Muscle layer of colon (tissue), 2 donors: ENCODE results near the gene SEC14L6.
"Not testable (repeated sequence)": the region's sequence is repeated elsewhere in the genome, so short reads cannot be mapped to it uniquely, and the experiment has no call there.

Source experiments
- H3K27ac ChIP-seq: one replicate; pipeline ENCODE4 v1.7.0; 2013; ENCODE audit warnings: low read depth, mild to moderate bottlenecking, low read length, moderate library complexity
- H3K27me3 ChIP-seq, 2 donors: one replicate each; pipeline ENCODE4 v1.7.0; 2013; ENCODE audit warnings: low read length in 2 of 2, mild to moderate bottlenecking in 2 of 2; ENCODE audit not compliant: insufficient read depth in 2 of 2, control insufficient read depth in 1 of 2
- H3K36me3 ChIP-seq: one replicate; pipeline ENCODE4 v1.7.0; 2013; ENCODE audit warnings: mild to moderate bottlenecking, low read length; ENCODE audit not compliant: insufficient read depth
- H3K4me1 ChIP-seq: one replicate; pipeline ENCODE4 v1.7.0; 2013; ENCODE audit warnings: mild to moderate bottlenecking, low read length; ENCODE audit not compliant: insufficient read depth
- H3K4me3 ChIP-seq, 2 donors: one replicate each; pipeline ENCODE4 v1.7.0; 2013; ENCODE audit warnings: low read length in 2 of 2, low read depth in 1 of 2, mild to moderate bottlenecking in 1 of 2, moderate library complexity in 1 of 2
- H3K9ac ChIP-seq: one replicate; pipeline ENCODE4 v1.7.0; 2013; ENCODE audit warnings: low read length
- H3K9me3 ChIP-seq: one replicate; pipeline ENCODE4 v1.7.0; 2013; ENCODE audit warnings: mild to moderate bottlenecking, low read length
- donor health status: abdominal sarcoma.
- donor health status: Adenocarcinoma of cecum.

Gene SEC14L6

DNA sequence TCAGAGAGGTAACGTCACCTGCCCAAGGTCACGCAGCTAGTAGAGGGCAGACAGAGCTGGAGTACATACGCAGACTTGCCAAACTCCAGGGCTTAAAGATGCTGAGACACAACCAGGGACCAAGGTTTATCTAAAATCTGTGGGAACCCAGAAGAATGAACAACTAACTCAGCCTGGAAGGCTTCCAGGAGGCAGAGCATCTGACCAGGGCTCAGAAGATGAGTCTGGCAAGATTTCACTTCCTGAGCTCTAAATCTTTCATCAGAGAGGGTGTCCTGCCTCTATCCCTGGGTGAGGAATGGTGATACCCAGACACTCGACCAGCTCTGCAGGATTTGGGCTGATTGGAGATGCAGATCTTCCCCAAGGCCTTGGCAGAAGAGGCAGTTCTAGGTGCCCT, 18.8 kb upstream of the SEC14L6 start:
- no peak overlapping the region for H3K4me3 ChIP-seq
- H3K4me1 ChIP-seq, result no peaks in the 10 kb centered on the region
- no peak overlapping the region for H3K9ac ChIP-seq
- no peak overlapping the region for H3K27ac ChIP-seq
- no peaks in the 10 kb centered on the region for H3K9me3 ChIP-seq
- H3K27me3 ChIP-seq, result peaks cover 0 to 8% of the 10 kb centered on the region in 2 donors
- H3K36me3 ChIP-seq, result no peaks in the 10 kb centered on the region

DNA sequence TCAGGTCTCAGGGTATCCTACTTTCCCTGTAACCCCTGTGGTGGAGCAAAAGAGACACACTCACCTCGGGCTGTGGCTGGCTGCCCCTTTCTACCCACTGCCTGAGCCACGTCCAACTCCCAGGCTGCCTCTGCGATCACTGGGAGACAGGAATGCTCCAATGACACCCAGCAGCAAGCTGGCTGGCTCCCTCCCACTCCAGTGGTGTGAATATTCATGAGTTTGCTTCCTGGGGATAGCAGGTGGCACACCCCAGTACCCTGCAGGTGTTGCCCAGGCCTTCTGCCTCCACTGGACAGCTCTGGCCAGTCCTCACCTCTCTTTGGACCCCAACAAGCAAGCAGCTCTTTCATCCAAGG, 18.2 kb upstream of the SEC14L6 start:
- Histone ChIP-seq H3K9me3 (no peaks in the 10 kb centered on the region), H3K4me1 (no peaks in the 10 kb centered on the region), H3K27ac (no peak overlapping the region), H3K4me3 (no peak overlapping the region), H3K9ac (no peak overlapping the region), H3K36me3 (no peaks in the 10 kb centered on the region), H3K27me3 (peaks cover 0 to 8% of the 10 kb centered on the region in 2 donors)

DNA sequence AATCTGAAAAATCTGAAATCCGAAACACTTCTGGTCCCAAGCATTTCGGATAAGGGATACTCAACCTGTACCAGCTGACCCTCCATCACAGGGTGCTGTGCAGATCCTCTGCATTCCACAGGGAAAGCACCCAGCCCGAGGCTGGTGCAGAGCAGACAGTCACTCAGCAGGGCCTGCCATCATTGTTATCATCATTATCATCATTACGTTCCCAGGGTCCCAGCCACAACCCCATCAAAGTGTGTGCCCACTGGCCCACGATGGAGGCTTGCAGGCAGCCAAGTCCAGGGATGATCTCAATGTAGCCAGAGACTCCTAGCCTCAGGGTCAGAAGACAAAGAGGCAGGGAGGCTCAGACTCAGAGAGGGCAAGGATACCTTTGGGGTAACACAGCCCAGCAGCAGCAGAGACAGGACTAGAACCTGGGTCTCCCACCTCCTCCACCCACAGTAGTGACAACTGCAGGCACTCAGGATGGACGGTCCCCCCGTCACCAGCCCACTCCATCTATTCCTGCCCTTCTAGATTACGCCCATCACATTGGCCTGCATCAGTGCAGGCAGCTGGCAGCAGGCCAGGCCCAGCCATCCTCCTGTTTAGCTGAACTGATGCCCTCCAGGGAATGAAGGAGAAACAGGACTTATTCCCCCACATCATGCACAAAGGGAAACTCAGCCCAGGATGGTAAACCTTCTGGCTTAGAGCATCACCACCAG, 17.7 kb upstream of the SEC14L6 start:
- no peaks in the 10 kb centered on the region for H3K36me3 ChIP-seq
- H3K4me3 ChIP-seq, result no peak overlapping the region
- H3K9ac ChIP-seq, result no peak overlapping the region
- H3K27ac ChIP-seq, result no peak overlapping the region
- peaks cover 0 to 8% of the 10 kb centered on the region in 2 donors for H3K27me3 ChIP-seq
- no peaks in the 10 kb centered on the region for H3K9me3 ChIP-seq
- no peaks in the 10 kb centered on the region for H3K4me1 ChIP-seq

DNA sequence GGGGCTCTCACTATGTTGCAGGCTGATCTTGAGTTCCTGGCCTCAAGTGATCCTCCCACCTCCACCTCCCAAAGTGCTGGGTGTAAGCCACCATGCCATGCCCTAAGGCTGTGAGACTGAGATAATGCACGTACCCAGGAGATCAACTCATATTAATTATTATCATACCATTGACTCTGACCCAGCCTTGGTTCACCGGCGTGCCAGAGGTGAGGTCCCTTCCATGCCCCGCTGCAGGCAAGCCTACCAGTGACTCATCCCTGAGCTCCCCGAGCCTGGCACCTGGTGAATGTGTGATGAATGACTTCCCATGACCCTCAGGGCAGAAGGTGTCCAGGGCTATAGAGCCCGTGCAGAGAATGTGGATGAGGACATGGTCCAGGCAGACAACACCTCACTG, 15.8 kb upstream of the SEC14L6 start:
- Histone ChIP-seq H3K4me3 (no peak overlapping the region), H3K9ac (no peak overlapping the region), H3K4me1 (no peaks in the 10 kb centered on the region), H3K27ac (no peak overlapping the region), H3K27me3 (peaks cover 0 to 8% of the 10 kb centered on the region in 2 donors), H3K36me3 (no peaks in the 10 kb centered on the region), H3K9me3 (no peaks in the 10 kb centered on the region)

DNA sequence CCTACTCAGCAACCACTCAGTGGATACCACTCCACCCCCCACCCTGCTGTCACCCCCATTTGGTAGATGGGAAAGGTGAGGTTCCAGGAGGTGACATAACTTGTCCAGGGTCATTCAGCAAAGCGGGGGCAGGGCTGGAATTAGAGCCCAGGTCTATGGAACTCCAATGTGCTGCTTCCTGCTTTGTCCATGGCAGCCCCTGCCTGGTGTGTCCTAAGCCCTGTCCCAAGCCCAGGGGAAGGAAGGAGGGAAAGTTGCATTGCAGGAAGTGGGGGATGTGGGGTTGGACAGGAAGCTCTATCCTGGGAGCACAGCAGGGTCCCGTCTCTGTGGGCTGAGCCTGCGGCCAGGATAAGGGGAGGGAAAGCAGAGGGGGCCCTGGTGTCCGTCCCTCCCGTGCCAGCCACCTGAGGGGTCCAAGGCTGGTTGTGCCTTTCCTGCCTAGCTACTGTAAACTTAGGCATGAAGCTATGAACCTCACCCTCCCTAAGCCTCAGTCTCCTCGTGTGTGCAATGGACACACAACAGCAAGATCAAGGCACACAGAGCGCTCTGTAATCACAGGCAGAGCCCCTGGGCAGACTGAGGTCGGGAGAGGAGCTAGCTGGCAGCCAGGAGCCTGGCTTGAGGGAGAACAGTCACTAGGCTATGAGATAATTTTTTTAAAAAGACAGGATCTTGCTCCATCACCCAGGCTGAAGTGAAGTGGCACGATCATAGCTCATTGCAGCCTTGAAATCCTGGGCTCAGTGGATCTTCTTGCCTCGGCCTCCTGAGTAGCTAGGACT, 15.1 kb upstream of the SEC14L6 start:
- no peak overlapping the region for H3K9ac ChIP-seq
- peaks cover 0 to 8% of the 10 kb centered on the region in 2 donors for H3K27me3 ChIP-seq
- no peaks in the 10 kb centered on the region for H3K4me1 ChIP-seq
- H3K27ac ChIP-seq, result no peak overlapping the region
- H3K9me3 ChIP-seq, result no peaks in the 10 kb centered on the region
- no peaks in the 10 kb centered on the region for H3K36me3 ChIP-seq
- no peak overlapping the region for H3K4me3 ChIP-seq

DNA sequence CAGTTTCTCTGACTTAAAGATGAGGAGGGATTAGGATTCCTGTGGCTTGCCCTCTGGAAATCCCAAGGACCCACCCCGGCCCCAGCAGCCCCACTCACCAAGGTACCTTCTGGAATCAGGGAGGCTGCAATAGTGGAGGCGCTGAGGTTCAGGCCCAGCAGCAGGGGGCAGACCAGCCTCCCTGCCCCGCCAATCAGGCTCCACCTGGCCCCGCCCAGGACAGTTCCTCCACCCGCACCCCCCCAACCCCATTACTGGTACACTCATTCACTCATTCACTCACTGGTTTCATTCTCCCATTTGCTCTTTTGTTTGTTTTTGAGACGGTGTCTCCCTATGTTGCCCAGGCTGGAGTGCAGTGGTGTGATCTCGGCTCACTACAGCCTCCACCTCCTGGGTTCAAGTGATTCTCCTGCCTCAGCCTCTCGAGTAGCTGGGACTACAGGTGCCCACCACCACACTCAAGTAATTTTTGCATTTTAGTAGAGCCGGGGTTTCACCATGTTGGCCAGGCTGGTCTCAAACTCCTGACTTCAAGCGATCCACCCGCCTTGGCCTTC, 14.2 kb upstream of the SEC14L6 start:
- not testable (repeated sequence) for H3K9ac ChIP-seq, H3K9me3 ChIP-seq, H3K4me1 ChIP-seq, H3K36me3 ChIP-seq, H3K27me3 ChIP-seq, H3K4me3 ChIP-seq, H3K27ac ChIP-seq

DNA sequence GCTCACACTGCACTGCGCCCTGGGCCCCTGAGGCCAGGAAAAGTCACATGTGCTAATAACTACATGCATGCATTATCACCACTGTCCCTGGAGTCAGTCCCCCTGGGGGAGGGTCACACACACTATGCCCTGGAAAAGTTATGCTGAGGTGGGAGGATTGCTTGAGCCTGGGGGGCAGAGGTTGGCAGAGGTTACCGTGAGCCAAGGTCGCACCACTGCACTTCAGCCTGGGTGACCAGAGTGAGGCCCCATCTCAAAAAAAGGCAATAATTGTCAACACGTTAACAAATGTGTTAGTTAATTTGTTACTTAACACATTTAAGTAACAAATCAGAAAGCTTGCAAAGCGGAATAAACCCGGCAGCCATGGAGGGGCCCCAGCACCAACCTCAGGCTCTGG, 13.3 kb upstream of the SEC14L6 start:
- no peaks in the 10 kb centered on the region for H3K9me3 ChIP-seq
- H3K4me3 ChIP-seq, result no peak overlapping the region

DNA sequence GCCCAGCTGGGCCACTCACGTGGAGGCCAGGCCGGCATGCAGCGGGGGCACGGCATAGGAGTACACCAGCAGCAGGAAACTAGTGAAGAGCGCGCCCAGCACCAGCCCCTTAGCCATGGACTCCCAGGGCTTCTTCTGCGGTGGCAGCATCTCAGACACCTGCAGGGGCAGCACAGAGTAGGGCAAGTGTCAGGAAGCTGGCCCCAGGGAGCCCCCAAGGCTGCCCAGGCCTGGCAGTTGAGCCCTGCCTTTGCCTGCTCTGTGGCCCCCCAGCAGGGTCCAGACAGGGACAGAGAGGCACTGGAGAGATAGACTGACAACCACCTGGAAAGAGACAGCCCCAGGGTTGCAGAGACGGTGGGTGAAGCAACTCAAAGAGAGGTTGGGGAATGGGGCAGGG, 10.7 kb upstream of the SEC14L6 start:
- H3K27me3 ChIP-seq, result peaks cover 0 to 5% of the 10 kb centered on the region in 2 donors
- H3K4me3 ChIP-seq, result no peak overlapping the region
- no peaks in the 10 kb centered on the region for H3K4me1 ChIP-seq
- no peak overlapping the region for H3K9ac ChIP-seq
- H3K9me3 ChIP-seq, result no peaks in the 10 kb centered on the region
- no peaks in the 10 kb centered on the region for H3K36me3 ChIP-seq
- no peak overlapping the region for H3K27ac ChIP-seq

More for the DNA sequence above, 13.3 kb upstream of the SEC14L6 start:
- H3K9ac ChIP-seq, result no peak overlapping the region
- H3K27ac ChIP-seq, result no peak overlapping the region
- peaks cover 0 to 8% of the 10 kb centered on the region in 2 donors for H3K27me3 ChIP-seq
- H3K4me1 ChIP-seq, result no peaks in the 10 kb centered on the region
- H3K36me3 ChIP-seq, result no peaks in the 10 kb centered on the region

DNA sequence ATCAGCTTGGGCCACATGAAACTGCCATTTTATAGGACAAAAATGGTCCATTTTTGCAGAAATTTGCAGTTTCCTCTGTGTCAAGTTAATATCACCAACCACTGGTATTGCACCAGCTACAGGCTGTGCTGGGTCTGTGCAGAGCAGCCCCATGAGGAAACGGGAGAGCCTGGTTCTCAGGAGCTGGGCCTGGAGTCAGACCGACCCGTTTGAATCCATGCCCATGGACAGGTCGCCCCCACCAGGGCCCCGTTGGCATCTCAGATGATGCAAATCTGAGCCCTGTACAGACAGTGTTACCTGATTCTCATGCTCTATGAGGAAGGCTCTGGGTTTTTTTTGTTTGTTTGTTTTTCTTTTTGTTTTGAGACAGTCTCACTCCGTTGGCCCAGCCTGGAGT, 9.8 kb upstream of the SEC14L6 start:
- H3K27me3 ChIP-seq, result peaks cover 0 to under 1% of the 10 kb centered on the region in 2 donors
- no peak overlapping the region for H3K9ac ChIP-seq
- no peaks in the 10 kb centered on the region for H3K36me3 ChIP-seq
- no peaks in the 10 kb centered on the region for H3K9me3 ChIP-seq
- H3K4me3 ChIP-seq, result no peak overlapping the region
- H3K27ac ChIP-seq, result no peak overlapping the region
- H3K4me1 ChIP-seq, result no peaks in the 10 kb centered on the region

DNA sequence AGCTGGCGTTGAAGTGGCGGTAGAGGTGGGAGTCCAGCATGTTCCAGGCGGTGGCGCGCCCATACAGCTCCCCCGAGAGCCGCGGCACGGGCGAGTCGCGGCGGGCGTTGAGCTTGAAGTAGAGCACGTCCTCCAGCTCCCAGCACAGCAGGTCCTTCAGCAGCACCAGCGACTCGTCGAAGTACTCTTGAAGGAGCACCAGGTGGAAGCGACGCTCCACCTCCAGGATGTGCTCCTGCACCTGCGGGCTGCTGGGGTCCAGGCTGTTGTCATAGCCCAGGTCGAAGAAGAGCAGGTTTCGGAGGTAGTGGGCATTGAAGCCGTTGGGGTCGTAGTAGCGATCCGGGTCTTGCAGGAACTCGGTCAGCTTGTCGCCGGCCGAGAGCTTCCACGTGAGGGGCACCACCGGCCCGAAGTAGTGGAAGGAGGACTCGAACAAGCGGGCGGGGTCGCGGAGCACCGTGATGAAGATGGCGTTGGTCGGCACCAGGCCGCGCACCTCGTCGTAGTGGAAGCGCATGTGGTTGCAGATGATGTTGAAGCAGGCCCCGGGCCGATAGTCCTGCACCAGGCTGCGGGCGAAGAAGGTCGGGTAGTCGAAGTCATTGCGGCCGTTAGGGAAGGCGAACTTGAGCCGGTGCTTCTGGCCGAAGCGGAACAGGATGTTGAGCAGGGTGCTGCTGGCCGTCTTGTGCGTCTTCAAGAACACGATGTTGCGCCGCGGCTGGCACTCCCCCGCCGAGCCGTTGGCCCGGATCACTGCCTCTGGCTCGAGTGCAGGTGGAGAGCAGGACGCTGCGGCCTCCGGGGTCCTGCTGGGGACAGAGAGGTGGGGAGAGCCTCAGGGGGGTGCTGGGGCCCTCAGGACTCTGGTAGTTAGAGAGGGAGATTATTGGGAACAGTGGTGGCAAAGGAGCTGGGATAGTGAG, 9.0 kb upstream of the SEC14L6 start:
- Histone ChIP-seq H3K4me1 (no peaks in the 10 kb centered on the region), H3K36me3 (no peaks in the 10 kb centered on the region), H3K4me3 (no peak overlapping the region), H3K9ac (no peak overlapping the region), H3K9me3 (no peaks in the 10 kb centered on the region), H3K27me3 (no peaks in the 10 kb centered on the region), H3K27ac (no peak overlapping the region)

DNA sequence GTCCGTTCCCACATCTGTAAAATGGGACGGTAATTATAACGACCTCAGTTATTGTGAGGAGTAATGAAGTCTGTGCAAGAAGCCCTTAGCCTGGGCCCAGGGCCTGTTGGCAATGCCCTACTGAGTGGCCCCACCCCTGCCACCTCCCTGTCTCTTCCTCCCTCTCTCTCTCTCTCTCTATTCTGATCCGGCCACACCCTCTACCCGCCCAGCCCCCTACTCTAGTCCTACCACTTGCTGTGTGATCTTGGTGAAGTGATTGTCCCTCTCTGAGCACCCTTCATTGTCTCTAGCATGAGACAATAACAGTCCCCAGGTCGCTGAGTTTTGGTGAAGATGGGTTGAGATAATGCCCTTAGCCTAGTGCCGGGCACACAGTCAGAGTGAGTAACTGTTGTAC, 7.4 kb upstream of the SEC14L6 start:
- H3K36me3 ChIP-seq, result no peaks in the 10 kb centered on the region
- no peak overlapping the region for H3K27ac ChIP-seq
- no peaks in the 10 kb centered on the region for H3K4me1 ChIP-seq
- no peaks in the 10 kb centered on the region for H3K9me3 ChIP-seq
- no peak overlapping the region for H3K9ac ChIP-seq
- H3K27me3 ChIP-seq, result no peaks in the 10 kb centered on the region
- no peak overlapping the region for H3K4me3 ChIP-seq
